ENCODE measurements around the gene GNAL.
A peak's percentile ranks its signal among the peaks of the same experiment; 100 is the strongest.
"Not testable (repeated sequence)": the region's sequence is repeated elsewhere in the genome, so short reads cannot be mapped to it uniquely, and the experiment has no call there.

GNAL gene

DNA sequence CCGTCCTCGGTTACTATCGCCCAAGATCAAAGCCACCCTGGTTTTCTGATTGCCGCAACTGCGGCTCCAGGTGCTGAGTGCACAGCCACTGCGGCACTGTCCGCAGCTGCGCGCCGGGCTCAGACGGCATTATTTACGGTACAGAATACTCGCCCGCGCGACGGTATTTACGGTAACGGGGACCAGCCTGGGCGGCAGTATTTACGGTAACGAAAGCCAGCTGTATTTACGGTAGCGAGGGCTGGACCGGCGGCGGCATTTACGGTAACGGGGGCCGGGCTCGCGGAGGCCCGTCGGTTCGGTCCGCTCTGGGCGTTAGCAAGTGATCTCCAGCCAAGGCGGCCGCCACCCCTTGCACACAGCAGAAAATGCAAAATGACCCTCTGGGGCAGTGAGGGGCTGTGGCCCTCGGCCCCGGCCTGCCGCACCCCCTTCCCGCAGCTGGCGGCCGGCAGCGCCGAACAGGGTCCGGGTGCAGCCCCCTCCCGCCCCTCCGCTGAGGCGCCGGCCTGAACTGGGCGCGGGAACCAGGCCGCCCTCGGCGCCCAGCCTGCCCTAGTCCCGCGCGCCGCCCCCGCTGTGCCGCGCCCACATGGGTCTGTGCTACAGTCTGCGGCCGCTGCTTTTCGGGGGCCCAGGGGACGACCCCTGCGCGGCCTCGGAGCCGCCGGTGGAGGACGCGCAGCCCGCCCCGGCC, at the start of gene GNAL:
Gene GNAL (plus strand): TSS at position 293 of the 697 bp plus-strand sequence. CDS start 300 bp downstream, at position 593.
- peak; percentile 91 for DNase-seq (ENCODE audit: low read depth)

DNA sequence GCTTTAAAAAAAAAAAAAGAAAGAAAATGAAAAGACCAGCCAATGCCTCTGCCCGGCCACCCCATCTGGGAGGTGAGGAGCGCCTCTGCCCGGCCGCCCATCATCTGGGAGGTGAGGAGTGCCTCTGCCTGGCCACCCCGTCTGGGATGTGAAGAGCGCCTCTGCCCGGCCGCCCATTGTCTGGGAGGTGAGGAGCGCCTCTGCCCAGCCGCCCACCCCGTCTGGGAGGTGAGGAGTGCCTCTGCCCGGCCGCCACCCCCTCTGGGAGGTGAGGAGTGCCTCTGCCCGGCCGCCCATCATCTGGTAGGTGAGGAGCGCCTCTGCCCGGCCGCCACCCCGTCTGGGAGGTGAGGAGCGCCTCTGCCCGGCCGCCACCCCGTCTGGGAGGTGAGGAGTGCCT, 41.8 kb upstream of the GNAL start:
- DNase-seq (ENCODE audit: low read depth) = not testable (repeated sequence)

DNA sequence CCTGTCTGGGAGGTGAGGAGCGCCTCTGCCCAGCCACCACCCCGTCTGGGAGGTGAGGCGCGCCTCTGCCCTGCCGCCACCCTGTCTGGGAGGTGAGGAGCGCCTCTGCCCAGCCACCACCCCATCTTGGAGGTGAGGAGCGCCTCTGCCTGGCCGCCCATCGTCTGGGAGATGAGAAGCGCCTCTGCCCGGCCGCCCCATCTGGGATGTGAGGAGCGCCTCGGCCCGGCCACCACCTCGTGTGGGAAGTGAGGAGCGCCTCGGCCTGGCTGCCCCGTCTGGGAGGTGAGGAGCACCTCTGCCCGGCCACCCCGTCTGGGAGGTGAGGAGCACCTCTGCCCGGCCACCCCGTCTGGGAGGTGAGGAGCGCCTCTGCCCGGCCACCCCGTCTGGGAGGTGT, 41.3 kb upstream of the GNAL start:
- not testable (repeated sequence) for DNase-seq (ENCODE audit: low read depth)

DNA sequence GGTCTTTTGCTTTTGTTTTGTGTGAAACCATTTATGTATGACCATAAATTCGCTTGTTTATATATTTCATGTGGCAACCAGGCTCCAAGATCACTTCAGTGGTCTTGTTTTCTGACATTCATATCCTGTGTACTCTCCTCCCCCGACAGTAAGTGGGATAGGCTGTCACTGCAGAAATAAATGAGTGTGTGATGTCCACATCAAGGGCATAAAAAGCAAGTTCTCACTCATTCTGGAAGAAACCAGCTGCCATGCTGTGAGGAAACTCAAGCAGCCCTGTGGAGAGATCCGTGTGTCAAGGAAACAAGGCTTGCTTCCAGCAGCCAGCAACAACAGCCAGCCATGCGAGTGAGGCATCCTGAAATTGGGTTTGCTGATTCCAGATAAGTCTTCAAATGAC, 39.2 kb upstream of the GNAL start:
- no peak for DNase-seq (ENCODE audit: low read depth)

DNA sequence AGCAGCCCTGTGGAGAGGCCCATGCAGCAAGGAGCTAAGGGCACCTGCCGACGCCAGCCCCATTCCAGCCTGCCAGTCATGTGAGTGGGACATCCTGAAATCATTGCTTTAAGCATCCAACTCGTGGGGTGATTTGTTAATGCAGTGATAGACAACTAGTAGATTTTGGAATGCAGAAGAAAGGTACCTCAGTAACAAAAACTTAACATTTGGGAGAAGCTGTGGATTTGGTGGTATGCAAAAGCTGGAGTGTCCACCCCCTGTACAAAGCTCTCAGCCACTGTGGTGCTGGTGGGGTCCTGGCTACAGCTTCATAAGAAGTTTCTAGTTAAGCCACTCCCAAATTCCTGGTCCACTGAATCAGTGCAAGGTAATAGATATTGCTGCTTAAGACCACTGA, 37.2 kb upstream of the GNAL start:
- no peak for DNase-seq (ENCODE audit: low read depth)

DNA sequence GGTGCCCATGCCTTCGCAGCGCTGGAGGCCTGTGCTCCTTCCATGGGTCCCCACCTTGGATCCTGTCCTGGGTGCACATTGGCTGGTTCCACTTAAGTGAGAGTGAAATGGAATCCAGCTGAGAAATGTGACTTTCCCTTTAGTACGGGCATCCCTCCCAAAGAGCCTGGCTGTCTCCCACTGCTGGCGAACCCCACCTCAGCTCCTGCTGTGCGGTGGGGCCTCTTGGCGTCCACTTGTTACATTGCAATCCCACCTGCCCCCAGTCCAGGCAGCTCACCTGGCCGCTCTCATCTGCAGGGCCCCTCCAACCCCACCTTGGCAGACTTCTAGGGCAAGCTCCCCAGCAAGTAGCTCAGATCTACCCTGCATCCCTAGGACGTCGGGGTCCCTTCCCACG, 35.5 kb upstream of the GNAL start:
- DNase-seq (ENCODE audit: low read depth) = no peak

DNA sequence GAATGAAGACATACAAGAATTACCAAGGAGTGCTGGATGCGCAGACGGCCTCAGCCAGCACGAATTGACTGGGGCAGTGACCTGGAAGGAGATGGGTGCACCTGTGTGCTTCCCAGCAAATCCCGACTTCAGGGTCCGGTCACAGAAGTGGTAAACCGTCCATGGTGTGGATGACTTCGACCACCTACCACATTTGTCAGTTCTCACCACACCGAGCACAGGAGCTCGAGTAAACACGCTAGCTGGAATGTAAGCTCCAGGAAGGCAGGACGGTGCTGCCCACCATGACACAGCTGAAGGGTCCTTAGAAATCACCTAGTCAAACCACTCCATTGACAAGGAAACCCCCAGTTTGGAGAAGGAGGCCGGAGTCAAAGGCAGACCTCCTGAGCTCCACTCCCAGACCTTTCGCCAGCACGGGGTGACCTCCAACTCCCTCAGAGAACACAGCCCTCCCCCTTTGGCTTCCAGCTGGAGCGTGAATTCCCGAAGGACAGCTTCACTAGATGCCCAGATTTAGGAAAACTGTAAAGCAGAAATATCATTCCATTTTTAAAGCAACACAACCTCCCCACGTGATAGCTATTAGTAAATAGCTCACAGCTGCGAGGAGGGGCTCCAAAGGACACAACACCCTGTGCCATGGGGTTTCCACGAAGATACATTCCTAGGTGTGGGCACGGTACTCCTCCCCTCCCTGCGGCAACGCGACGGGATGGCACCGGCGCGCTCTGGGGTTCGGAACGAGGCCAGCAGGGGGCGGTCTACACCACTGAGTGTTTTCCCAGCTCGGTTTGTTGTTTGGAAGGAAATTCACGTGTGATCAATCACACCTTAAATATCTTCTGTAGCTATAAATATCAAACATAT, 34.1 kb upstream of the GNAL start:
- DNase-seq (ENCODE audit: low read depth) = peak; percentile 24

DNA sequence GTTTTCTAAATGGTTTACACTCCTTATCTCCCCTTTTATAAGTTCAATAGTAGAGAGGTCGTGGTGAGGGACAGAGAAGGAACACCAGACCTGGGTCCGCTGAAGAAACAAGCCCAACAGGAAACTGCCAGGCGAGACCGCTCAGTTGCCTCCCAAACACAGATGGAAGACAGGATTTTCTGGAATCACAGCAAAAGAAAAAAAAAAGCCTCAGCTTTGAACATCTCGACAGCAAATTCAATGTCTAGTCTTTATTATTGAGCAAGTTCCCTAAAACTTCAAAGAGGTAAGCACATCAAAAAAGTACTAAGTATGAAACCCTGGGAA, 33.5 kb upstream of the GNAL start:
- DNase-seq (ENCODE audit: low read depth) = no peak

DNA sequence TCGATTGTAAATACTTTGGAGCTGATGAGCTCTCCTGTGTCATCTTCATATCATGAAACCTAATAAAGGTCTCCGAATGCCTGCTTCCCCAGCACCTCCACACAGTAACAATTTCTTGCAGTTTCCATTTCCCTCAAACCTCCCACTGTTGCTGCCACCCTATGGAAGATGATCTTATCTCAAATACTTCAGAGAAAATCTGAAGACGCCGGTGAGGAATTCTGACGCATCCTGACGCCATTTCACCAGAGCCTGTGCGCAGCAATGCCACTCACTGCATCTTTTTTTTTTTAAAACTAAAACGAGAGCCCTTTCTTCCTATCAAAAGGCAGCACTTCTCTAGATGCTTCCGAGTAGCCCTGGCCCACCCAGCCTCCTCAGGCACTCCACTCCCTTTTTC, 31.9 kb upstream of the GNAL start:
- no peak for DNase-seq (ENCODE audit: low read depth)

DNA sequence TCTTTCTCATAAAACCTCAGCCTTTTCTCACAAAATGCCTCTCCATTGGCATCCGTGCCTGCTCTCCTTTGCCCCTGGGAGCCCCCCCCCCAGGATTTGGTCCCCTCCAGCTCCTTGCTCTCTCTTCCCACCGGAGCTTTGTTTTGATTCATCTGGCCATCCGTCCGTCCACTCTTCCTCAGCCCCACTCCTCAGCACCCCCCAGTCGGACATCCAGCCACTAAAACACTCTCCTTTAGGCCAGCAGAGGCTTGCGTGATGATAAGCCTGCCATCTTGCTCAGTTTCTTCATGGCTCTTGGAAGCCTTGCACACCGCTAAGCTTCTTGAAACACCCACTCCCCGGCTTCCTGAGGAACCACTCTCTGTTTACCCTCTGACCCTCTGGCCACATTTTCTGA, 31.5 kb upstream of the GNAL start:
- DNase-seq (ENCODE audit: low read depth) = no peak

DNA sequence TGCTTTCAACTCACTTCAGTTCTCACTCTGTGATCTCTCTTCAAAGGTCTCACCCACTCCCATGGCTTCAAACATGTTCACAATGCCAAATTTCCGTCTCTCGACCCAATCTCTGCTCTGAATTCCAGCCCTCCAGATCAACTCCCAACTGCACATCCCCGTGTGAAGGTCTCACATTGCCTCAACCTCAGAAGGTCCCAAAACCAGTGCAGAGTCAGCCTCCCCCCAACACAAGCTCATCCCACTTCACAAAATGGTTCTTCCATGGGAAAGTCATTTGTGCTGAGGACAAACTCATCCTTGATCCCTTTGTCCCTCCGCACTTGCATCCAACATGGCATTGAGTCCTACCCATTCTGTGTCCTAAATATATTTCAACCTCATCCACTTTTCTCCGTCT, 31.0 kb upstream of the GNAL start:
- DNase-seq (ENCODE audit: low read depth) = no peak

DNA sequence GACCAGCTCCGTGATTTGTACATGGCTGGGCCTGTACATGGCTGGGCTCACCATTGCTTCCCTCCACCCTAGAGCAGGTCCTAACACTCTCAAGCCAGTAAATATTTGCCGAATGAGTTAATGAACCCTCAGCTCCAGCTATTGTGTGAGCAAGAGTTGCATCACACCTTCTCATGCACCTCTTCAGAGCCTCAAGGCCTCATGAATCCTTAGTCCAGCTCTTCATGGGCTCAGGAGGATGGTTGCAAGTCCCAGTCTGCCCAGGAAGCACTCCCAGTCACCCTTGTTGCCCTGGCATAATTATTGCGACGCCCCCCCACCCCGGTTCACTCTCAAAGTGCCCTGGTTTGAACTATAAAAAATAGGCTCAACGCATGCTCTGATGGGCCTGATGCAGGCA, 30.1 kb upstream of the GNAL start:
- no peak for DNase-seq (ENCODE audit: low read depth)

DNA sequence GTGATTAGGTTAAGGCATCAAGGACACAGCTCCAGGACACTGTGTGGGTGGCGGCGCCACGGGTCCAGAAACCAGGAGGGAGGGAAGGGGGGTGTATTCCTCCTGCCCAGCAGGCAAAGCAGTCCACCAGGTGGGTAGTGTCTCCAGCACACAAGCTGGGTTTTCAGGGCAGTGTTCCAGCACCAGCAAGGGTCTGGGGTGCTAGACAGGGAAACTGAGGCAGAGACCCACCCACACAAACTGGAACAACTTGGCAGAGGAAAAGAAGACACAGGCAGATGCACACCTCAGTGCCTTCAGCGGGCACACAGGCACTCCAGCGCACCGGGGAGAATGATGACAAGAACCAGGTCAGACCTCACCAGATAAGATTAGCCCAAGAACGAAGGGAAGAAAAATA, 28.4 kb upstream of the GNAL start:
- DNase-seq (ENCODE audit: low read depth) = no peak

DNA sequence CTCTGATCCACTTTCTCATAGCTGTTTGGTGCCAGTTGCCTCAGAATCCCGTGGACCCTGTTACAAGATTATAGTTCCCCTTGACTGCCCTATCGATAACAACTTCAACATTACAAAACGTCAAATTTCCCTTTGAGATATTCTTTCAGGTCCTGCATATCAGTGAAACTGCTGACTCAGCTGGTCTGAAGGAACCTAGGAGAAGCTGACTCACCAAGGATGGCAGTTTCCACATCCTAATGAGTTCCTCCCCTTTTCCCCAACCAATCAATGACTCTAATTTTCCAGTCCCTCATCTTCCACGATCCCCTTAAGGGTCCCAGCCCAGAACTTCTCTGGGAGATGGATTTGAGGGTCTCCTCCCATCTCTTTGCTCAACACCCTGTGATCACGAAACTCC, 27.6 kb upstream of the GNAL start:
- DNase-seq (ENCODE audit: low read depth) = peak; percentile 9

DNA sequence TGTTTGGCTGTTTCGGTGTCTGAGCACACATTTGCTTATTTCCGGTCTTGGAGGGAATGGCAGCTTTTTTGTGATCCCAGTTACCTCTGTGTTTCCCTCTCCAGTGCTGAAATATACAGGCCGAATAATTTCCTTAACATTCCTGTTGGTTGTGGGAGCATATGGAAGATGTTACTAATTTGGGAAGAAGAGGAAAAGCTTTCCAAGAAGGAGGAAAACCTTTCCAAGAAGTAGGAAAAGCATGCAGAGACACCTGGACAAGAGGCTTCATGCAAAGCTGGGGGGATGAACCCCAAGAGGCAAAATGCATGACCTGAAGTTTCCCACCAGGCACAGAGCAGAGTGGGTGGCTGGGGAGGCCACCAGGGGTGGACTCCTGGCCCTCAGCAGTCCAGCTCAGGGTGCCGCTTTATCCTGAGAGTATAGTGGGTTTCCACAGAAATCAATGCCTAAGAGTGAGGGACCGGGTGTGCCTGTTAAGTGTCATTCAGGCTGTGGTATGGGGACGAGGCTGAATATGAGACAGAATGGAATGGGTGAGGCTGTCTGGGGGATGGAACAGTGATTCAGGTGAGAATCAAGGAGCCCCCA, 25.5 kb upstream of the GNAL start:
- no peak for DNase-seq (ENCODE audit: low read depth)

DNA sequence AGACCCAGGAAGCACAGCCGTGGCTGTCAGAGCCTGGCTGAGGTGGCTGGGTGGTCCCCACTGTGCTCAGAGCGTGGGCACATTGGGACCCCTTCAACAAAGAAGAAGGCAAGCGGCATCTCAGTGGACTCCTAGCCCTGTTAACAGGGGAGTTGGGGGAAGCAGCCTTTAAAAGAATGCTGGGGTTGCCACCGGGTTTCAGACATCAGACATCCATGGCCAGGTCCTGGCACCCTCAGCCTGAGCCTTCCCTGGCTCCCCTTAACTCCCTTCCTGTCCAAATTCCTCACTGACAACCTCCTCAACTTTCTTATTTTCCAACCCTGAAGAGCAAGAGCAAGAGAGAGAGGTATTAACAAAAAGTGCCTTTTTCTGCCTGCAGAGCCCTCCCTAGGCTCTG, 24.8 kb upstream of the GNAL start:
- no peak for DNase-seq (ENCODE audit: low read depth)

DNA sequence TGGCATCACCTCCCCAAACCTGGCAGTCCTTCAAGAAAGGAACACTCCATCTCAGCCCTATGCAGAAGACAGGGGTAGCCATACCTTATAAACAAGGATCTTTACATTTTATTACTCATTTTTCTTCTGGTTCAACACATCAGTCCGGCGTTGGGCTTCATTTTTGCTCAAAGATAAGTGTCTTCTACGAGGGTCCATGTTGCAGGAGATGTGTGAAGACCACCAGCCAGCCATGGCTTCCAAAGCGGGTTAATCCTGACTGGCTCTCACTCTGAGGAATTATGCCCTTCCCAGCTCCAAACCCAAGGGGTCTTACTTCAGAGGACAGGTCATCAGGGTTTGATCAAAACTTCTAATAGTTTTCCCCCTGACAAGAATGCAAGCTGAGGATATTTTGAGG, 23.9 kb upstream of the GNAL start:
- no peak for DNase-seq (ENCODE audit: low read depth)

DNA sequence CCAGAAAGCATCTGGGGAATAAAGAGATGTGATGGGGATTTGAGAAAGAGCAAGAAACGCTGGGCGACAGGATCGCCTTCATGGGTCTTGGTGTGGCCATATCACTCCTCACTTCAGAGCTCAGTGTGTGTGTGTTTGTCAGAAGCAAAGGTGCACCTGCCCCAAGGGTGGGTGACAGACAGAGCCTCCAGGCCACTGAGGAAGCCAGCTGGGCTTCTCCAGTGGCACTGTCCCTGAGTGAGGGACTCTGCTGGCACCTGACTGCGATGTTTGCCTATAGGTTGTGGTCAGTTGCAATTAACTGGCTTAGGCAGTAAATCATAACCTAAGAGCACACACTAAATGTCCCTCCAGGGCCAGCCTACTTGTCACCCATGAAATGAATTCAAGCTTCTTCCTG, 23.5 kb upstream of the GNAL start:
- no peak for DNase-seq (ENCODE audit: low read depth)

DNA sequence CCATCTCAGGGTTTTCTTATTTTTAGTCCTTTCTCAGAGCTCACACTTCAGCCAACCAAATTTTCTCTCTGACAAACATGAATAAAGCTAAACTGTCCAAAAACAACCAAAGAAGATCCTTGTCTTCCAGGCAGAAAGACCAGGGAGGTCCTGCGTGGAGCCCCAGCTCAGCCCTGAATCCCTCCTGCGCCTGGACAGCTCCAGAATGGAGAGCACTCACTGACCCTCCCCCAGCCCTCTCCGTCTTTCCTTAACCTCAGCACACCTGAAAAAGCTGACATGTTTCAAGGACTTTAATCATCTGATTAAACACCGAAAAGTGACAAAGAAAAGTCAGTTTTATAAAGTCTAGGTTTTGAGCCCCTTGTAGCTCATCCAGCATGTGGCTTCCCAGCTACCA, 22.9 kb upstream of the GNAL start:
- DNase-seq (ENCODE audit: low read depth) = no peak

DNA sequence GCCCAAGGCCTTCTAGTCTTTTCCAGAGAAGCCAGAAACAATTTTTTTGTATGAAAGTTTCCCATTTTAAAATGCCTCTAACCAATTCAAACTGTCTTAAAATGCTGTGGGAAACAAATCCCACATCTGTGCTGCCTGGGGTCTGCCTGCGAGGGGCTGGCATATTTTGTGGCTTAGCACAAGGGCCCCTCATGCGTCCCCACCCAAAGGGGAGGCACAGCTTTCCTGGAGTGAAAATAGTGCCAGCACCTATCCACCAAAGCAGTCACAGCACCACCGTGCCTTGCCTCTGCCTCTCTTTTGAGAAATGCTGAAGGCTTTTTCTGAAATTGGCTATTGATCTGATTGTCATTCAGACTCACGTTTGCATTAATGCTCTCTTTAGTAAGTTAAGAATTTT, 22.2 kb upstream of the GNAL start:
- DNase-seq (ENCODE audit: low read depth) = no peak

DNA sequence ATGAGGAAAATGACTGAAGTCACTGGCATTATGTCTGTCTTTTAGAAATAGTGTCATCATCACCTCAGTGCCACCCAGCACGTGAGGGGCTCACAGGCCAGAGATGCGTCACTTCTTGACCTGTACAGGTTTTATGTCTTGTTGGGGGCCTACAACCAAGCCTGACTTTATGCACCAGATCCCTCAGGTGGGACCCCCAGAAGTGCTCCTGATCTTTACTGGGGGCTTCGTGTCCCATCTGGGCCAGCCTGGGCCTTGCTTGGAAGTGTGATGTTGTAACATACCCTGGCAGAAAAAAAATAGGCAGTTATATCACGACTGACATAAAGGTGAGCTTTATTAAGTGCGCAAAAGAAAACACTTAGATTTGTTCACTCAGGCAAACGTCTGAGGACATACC, 21.5 kb upstream of the GNAL start:
- no peak for DNase-seq (ENCODE audit: low read depth)

DNA sequence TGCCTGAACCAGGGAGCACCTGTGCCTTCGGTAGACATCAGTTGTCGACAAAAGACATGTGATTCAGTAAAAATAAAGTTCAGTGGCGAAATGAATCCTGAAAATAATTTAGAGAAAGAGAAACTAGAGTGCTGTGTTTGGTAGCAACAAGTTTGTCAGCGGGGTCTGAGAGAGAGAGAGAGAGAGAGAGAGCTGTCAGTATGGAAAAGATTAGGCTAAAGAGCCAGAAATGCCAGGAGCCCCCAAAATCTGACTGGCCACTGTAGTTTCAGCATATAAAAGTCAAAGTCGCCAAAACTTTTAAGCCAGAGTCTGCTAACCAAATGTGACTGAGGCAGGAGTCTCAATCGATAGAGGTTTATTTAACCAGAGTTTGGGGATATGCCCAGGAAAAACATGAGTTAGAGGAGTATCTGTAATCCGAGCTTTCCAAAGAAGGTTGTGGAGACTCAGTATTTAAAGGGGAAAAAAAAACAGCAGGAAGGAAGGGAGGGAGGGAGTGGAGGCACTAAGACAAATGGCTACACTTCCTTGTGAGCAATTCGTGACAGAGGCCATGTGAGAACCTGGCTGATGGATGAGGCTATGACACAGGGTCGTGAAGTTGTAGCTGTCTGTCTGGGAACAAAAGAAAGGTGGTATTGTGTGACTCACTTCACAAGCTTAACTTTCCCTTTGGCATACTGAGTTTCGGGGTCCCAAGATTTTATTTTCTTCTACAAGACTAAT, 20.5 kb upstream of the GNAL start:
- DNase-seq (ENCODE audit: low read depth) = no peak

Data from iris pigment epithelial cell (primary cell).